WTC11 (cell line): ENCODE measurements around the gene SRCIN1.

ENCODE experiments used
- CTCF ChIP-seq: fragments of 200-600 bp; IDR thresholded peaks from 2 replicates; pipeline ENCODE4 v1.8.0; 2022; ENCODE audit warnings: antibody characterized with exemption
- FOXP1 ChIP-seq: sonication (generic); formaldehyde crosslinking; IDR thresholded peaks from 2 replicates; pipeline ENCODE4 v1.8.0; 2022; ENCODE audit warnings: missing genetic modification reagents, mild to moderate bottlenecking, moderate library complexity, borderline replicate concordance
- JUN ChIP-seq: sonication (generic); formaldehyde crosslinking; IDR thresholded peaks from 2 replicates; pipeline ENCODE4 v1.8.0; 2023; ENCODE audit warnings: mild to moderate bottlenecking, missing genetic modification reagents
- NFYB ChIP-seq: sonication (generic); formaldehyde crosslinking; conservative IDR thresholded peaks from 2 replicates; pipeline ENCODE4 v1.8.0; 2022; ENCODE audit warnings: low read depth, missing genetic modification reagents
- USF2 ChIP-seq: sonication (generic); formaldehyde crosslinking; IDR thresholded peaks from 2 replicates; pipeline ENCODE4 v1.8.1; 2023; ENCODE audit warnings: mild to moderate bottlenecking, missing genetic modification reagents, moderate library complexity

GRCh38 chr17:38596651-38597050 lies 9.1 kb downstream of the SRCIN1 start:
- TF ChIP-seq CTCF: no peak
- no peak for TF ChIP-seq JUN (CRISPR knock-in tag)
- no peak for TF ChIP-seq USF2 (CRISPR knock-in tag)
- TF ChIP-seq NFYB (CRISPR knock-in tag): no peak
- no peak for TF ChIP-seq FOXP1
